A549 treated with Hydrocortisone at 1 μM for 4 hours (cell line): ENCODE measurements around the gene PTH1R. TPM values are rescaled to one million over a fixed set of nuclear protein-coding genes. Genes with fewer than 3 reads are reported as not detected.

Experiments used
- total RNA-seq: library from RNA; stranded (reverse); fragments of 200-300 nt; extraction: Qiagen RNA extraction; gene quantifications from 5 replicates; pipeline ENCODE4 v1.2.3, GENCODE V29; 2022

The PTH1R gene
- 0.85 to 1.3 TPM (median 1.2 TPM) in 5 replicates for total RNA-seq

GRCh38 chr3:46877406-46878125 is at the start of gene PTH1R:
TSS of gene PTH1R (plus strand) at chr3:46877721. CDS start at chr3:46883560, 5,839 bp downstream.

GRCh38 chr3:46863261-46863782 is 14.2 kb upstream of the PTH1R start, which contains the start of gene MYL3:
TSS of gene MYL3 (minus strand) at chr3:46863444. CDS start at chr3:46863390, 54 bp downstream.

Other genes starting within 250 kb of the PTH1R start
- 6.5 to 8.7 TPM (median 7.8 TPM) in 5 replicates for gene ALS2CL, start 184.0 kb upstream of the PTH1R start, total RNA-seq
- gene TMIE, start 176.3 kb upstream of the PTH1R start, total RNA-seq = 0.13 to 0.23 TPM (median 0.16 TPM) in 5 replicates
- not detected in 5 replicates for gene PRSS50, start 159.9 kb upstream of the PTH1R start, total RNA-seq
- gene MYL3, start 14.3 kb upstream of the PTH1R start, total RNA-seq = 0.14 to 0.21 TPM (median 0.17 TPM) in 4 of 5 replicates, not detected in the other
- 57.3 to 101 TPM (median 60.3 TPM) in 5 replicates for gene CCDC12, start 99.0 kb downstream of the PTH1R start, total RNA-seq
- gene NBEAL2, start 101.9 kb downstream of the PTH1R start, total RNA-seq = 53.9 to 81.1 TPM (median 77.0 TPM) in 5 replicates